Immature natural killer cell (primary cell): ENCODE data around the gene WDHD1. TPM values are rescaled to one million over a fixed set of nuclear protein-coding genes. Genes with fewer than 3 reads are reported as not detected.
"Not testable (repeated sequence)": the region's sequence is repeated elsewhere in the genome, so short reads cannot be mapped to it uniquely, and the experiment has no call there.

Experiments used
- DNase-seq, 3 donors: peaks; one replicate each; pipeline ENCODE4 v3.0.0; 2022; ENCODE audit warnings: mixed read lengths in 1 of 3
- H3K27ac Mint-ChIP-seq, 6 donors: one replicate each; pipeline ENCODE4 v1.8.0; 2020; ENCODE audit warnings: mixed read lengths in 6 of 6, mild to moderate bottlenecking in 5 of 6, inconsistent platforms in 4 of 6, moderate library complexity in 3 of 6
- H3K27me3 Mint-ChIP-seq, 3 donors: one replicate each; pipeline ENCODE4 v1.8.0; 2020 to 2021; ENCODE audit warnings: low read depth in 3 of 3, mild to moderate bottlenecking in 3 of 3, mixed read lengths in 3 of 3, moderate library complexity in 3 of 3, inconsistent platforms in 1 of 3
- H3K36me3 Mint-ChIP-seq, 3 donors: one replicate each; pipeline ENCODE4 v1.8.0; 2020; ENCODE audit warnings: mixed read lengths in 3 of 3, inconsistent platforms in 2 of 3, mild to moderate bottlenecking in 2 of 3
- H3K4me1 Mint-ChIP-seq, 2 donors: one replicate each; pipeline ENCODE4 v1.8.0; 2020; ENCODE audit warnings: inconsistent platforms in 2 of 2, mild to moderate bottlenecking in 2 of 2, mixed read lengths in 2 of 2, moderate library complexity in 1 of 2
- H3K4me3 Mint-ChIP-seq, 5 donors: one replicate each; pipeline ENCODE4 v1.8.0; 2020; ENCODE audit warnings: mild to moderate bottlenecking in 5 of 5, mixed read lengths in 5 of 5, inconsistent platforms in 3 of 5, moderate library complexity in 3 of 5
- H3K9me3 Mint-ChIP-seq, 6 donors: one replicate each; pipeline ENCODE4 v1.8.0; 2020; ENCODE audit warnings: mild to moderate bottlenecking in 6 of 6, mixed read lengths in 6 of 6, inconsistent platforms in 4 of 6, moderate library complexity in 3 of 6
- polyA plus RNA-seq, 3 donors: library from polyadenylated mRNA; unstranded; fragments of 300-500 nt; fragmentation: Illumina TruSeq; gene quantifications; one replicate each; pipeline ENCODE4 v1.2.3, GENCODE V29; 2021

The WDHD1 gene
- polyA plus RNA-seq, 3 donors from 2014 or later = 0.72 to 7.2 (median 6.6) TPM

- peaks cover 0 to 1% (median 0%) of the 10 kb centered on the region in 3 donors for H3K27me3 Mint-ChIP-seq
- peaks cover 0 to 6% of the 10 kb centered on the region in 2 donors for H3K4me1 Mint-ChIP-seq
- H3K27ac Mint-ChIP-seq = no peak overlapping the region
- H3K9me3 Mint-ChIP-seq = peaks cover 0 to 2% (median 0%) of the 10 kb centered on the region in 6 donors
- H3K36me3 Mint-ChIP-seq = peaks cover 0 to 27% (median 3%) of the 10 kb centered on the region in 3 donors
- DNase-seq = peak in 1 of 3 donors; percentile 1
- no peak overlapping the region for H3K4me3 Mint-ChIP-seq
Measured at GRCh38 chr14:54975856-54976255, 51.0 kb downstream of the WDHD1 start.

DNA sequence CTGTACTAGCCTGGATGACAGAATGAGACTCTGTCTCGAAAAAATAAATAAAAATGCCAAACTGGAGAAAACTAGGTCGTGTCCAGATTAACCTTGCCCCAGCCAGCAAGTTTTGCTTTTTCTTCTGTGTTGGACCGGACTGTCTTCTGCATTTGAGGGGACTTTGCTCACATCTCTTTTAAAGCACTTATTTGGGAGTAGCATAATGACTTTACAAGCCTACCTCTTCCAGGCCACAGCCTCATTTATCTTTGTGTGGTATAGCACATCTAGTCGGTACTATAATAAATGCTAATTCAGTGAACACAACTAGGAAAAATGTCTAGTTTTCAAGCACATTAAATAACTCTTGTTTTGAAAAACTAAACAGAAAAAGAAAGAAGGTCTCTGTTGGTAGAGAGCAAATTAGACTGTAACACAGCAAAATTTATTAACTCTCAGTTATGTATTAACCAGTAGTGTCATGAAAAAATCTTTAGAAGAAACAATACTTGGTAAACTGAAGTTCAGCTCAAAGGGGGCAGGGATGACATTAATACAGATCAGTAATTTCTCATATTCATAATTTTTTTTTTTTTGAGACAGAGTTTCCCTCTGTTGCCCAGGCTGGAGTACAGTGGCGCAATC lies 52.0 kb downstream of the WDHD1 start:
- no peak for DNase-seq
- Mint-ChIP-seq H3K27me3 (peaks cover 0 to 1% (median 0%) of the 10 kb centered on the region in 3 donors), H3K36me3 (peaks cover 0 to 24% (median 0%) of the 10 kb centered on the region in 3 donors), H3K9me3 (peaks cover 0 to 2% (median 0%) of the 10 kb centered on the region in 6 donors), H3K27ac (no peak overlapping the region), H3K4me3 (no peak overlapping the region), H3K4me1 (peaks cover 0 to 6% of the 10 kb centered on the region in 2 donors)

- no peak for DNase-seq
- Mint-ChIP-seq H3K27me3 (peaks cover 0 to 3% (median 0%) of the 10 kb centered on the region in 3 donors), H3K9me3 (no peaks in the 10 kb centered on the region), H3K4me1 (no peaks in the 10 kb centered on the region), H3K36me3 (peaks cover 3 to 17% (median 14%) of the 10 kb centered on the region in 3 donors), H3K27ac (no peak overlapping the region), H3K4me3 (no peak overlapping the region)
Measured at GRCh38 chr14:54967496-54967895, 59.4 kb downstream of the WDHD1 start.

- Mint-ChIP-seq H3K27me3 (peaks cover 0 to 1% (median 0%) of the 10 kb centered on the region in 3 donors), H3K9me3 (no peaks in the 10 kb centered on the region), H3K4me3 (no peak overlapping the region), H3K27ac (no peak overlapping the region), H3K4me1 (no peaks in the 10 kb centered on the region), H3K36me3 (peaks cover 0 to 26% (median 3%) of the 10 kb centered on the region in 3 donors)
- DNase-seq = no peak
Measured at GRCh38 chr14:54955143-54955542, 71.8 kb downstream of the WDHD1 start.

GRCh38 chr14:54953609-54954008 lies 73.3 kb downstream of the WDHD1 start:
- H3K4me1 Mint-ChIP-seq, H3K27ac Mint-ChIP-seq, H3K4me3 Mint-ChIP-seq, H3K9me3 Mint-ChIP-seq, H3K27me3 Mint-ChIP-seq, DNase-seq: not testable (repeated sequence)
- peaks cover 0 to 21% (median 11%) of the 10 kb centered on the region in 3 donors for H3K36me3 Mint-ChIP-seq

DNA sequence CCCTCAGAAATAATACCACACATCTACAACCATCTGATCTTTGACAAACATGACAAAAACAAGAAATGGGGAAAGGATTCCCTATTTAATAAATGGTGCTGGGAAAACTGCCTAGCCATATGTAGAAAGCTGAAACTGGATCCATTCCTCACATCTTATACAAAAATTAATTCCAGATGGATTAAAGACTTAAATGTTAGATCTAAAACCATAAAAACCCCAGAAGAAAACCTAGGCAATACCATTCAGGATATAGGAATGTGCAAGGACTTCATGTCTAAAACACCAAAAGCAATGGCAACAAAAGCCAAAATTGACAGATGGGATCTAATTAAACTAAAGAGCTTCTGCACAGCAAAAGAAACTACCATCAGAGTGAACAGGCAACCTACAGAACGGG lies 74.1 kb downstream of the WDHD1 start:
- DNase-seq, H3K9me3 Mint-ChIP-seq, H3K27me3 Mint-ChIP-seq, H3K27ac Mint-ChIP-seq, H3K4me1 Mint-ChIP-seq, H3K4me3 Mint-ChIP-seq: not testable (repeated sequence)
- peaks cover 0 to 16% (median 10%) of the 10 kb centered on the region in 3 donors for H3K36me3 Mint-ChIP-seq

- Mint-ChIP-seq H3K27me3 (peaks cover 0 to 3% (median 0%) of the 10 kb centered on the region in 3 donors), H3K9me3 (no peaks in the 10 kb centered on the region), H3K36me3 (peaks cover 0 to 15% (median 12%) of the 10 kb centered on the region in 3 donors), H3K4me1 (peaks cover 7 to 12% of the 10 kb centered on the region in 2 donors), H3K4me3 (peak overlapping the region in 3 of 5 donors; percentile 17 to 38 (median 24)), H3K27ac (peak overlapping the region in 1 of 6 donors; percentile 39)
- DNase-seq = no peak
Measured at GRCh38 chr14:54947230-54947629, 79.7 kb downstream of the WDHD1 start.

DNA sequence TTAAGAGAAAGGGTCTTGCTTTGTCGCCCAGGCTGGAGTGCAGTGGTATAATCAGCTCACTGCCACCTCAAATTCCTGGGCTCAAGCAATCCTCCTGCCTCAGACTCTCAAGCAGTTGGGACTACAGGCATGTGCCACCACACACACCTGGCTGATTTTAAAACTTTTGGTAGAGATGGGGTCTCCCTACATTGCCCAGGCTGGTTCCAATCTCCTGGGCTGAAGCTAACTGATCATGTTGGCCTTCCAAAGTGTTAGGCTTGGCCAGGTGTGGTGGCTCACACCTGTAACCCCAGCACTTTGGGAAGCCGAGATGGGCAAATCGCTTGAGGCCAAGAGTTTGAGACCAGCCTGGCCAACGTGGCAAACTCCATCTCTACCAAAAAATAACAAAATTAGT lies 80.4 kb downstream of the WDHD1 start:
- Mint-ChIP-seq H3K36me3 (peaks cover 0 to 15% (median 12%) of the 10 kb centered on the region in 3 donors), H3K4me3 (peak overlapping the region in 1 of 5 donors; percentile 17), H3K4me1 (peaks cover 7 to 12% of the 10 kb centered on the region in 2 donors), H3K27me3 (peaks cover 0 to 3% (median 0%) of the 10 kb centered on the region in 3 donors), H3K9me3 (no peaks in the 10 kb centered on the region), H3K27ac (no peak overlapping the region)
- DNase-seq = no peak

DNA sequence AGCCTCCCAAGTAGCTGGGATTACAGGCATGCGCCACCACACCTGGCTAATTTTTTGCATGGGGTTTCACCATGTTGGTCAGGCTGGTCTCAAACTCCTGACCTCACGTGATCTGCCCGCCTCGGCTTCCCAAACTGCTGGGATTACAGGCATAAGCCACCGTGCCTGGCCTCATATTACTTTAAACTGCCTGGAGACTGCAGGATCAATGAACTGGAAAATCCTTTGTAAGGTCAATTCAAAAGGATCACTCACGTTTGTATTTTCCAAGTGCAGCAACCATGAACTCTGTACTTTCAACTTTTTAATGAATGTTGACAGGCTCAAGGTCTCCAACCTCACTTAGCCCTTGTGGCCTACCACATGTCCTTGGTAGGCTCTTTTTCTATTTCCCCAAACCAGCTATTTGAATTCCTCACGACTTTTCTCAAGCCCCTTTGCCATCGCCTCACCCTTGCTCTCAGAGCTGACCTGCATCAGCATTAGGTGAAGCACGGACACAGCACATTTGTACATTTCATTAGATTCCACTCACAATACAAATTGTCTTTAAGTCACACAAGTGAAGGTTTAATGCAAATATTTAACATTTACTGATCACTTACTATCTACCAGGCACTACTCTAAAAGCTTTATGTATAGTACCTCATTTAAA lies 82.0 kb downstream of the WDHD1 start:
- no peak for DNase-seq
- Mint-ChIP-seq H3K27ac (peak overlapping the region in 1 of 6 donors; percentile 31), H3K9me3 (no peaks in the 10 kb centered on the region), H3K4me1 (peaks cover 7 to 12% of the 10 kb centered on the region in 2 donors), H3K4me3 (no peak overlapping the region), H3K27me3 (peaks cover 0 to 3% (median 0%) of the 10 kb centered on the region in 3 donors), H3K36me3 (peaks cover 0 to 22% (median 15%) of the 10 kb centered on the region in 3 donors)

DNA sequence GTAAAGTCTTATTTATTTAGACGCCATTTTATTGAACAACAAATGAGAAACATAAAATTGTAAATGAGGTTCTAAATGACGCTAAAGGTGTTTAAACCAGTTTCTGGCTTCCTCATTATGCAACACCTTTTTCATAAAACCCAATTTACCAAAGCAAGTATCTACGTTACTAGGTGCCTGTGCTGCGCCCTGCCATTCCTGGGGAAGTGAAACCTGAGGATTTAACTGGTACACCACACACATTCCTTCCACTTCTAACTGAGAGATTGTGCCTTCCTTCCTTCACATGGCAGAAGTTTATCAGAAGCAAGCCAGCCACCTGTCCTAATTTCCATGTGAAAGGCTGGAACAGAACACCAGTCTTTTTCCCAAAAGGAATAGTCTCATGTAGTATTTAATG lies 84.0 kb downstream of the WDHD1 start:
- Mint-ChIP-seq H3K27me3 (peaks cover 0 to 3% (median 0%) of the 10 kb centered on the region in 3 donors), H3K27ac (no peak overlapping the region), H3K4me3 (no peak overlapping the region), H3K36me3 (peaks cover 0 to 18% (median 7%) of the 10 kb centered on the region in 3 donors), H3K4me1 (peaks cover 7 to 9% of the 10 kb centered on the region in 2 donors), H3K9me3 (no peaks in the 10 kb centered on the region)
- no peak for DNase-seq

- no peaks in the 10 kb centered on the region for H3K27me3 Mint-ChIP-seq
Measured at GRCh38 chr14:54936816-54937215, 90.1 kb downstream of the WDHD1 start.

GRCh38 chr14:54935958-54936357 lies 90.9 kb downstream of the WDHD1 start:
- DNase-seq = no peak
- H3K9me3 Mint-ChIP-seq = no peaks in the 10 kb centered on the region
- H3K36me3 Mint-ChIP-seq = peaks cover 0 to 6% (median 0%) of the 10 kb centered on the region in 3 donors
- no peak overlapping the region for H3K27ac Mint-ChIP-seq
- H3K27me3 Mint-ChIP-seq = no peaks in the 10 kb centered on the region
- no peak overlapping the region for H3K4me3 Mint-ChIP-seq
- H3K4me1 Mint-ChIP-seq = no peaks in the 10 kb centered on the region

More at GRCh38 chr14:54936816-54937215, 90.1 kb downstream of the WDHD1 start:
- peaks cover 0 to 6% (median 3%) of the 10 kb centered on the region in 3 donors for H3K36me3 Mint-ChIP-seq
- H3K27ac Mint-ChIP-seq = no peak overlapping the region
- H3K9me3 Mint-ChIP-seq = no peaks in the 10 kb centered on the region
- no peaks in the 10 kb centered on the region for H3K4me1 Mint-ChIP-seq
- no peak for DNase-seq
- no peak overlapping the region for H3K4me3 Mint-ChIP-seq

GRCh38 chr14:54935100-54935499 lies 91.8 kb downstream of the WDHD1 start:
- H3K36me3 Mint-ChIP-seq = no peaks in the 10 kb centered on the region
- no peak for DNase-seq
- no peaks in the 10 kb centered on the region for H3K27me3 Mint-ChIP-seq
- H3K4me1 Mint-ChIP-seq = no peaks in the 10 kb centered on the region
- H3K4me3 Mint-ChIP-seq = no peak overlapping the region
- H3K27ac Mint-ChIP-seq = no peak overlapping the region
- H3K9me3 Mint-ChIP-seq = no peaks in the 10 kb centered on the region

- no peak overlapping the region for H3K4me3 Mint-ChIP-seq
- H3K9me3 Mint-ChIP-seq = no peaks in the 10 kb centered on the region
Measured at GRCh38 chr14:54933006-54933405, 93.9 kb downstream of the WDHD1 start.

More at GRCh38 chr14:54933006-54933405, 93.9 kb downstream of the WDHD1 start:
- no peaks in the 10 kb centered on the region for H3K36me3 Mint-ChIP-seq
- no peak overlapping the region for H3K27ac Mint-ChIP-seq
- no peaks in the 10 kb centered on the region for H3K4me1 Mint-ChIP-seq
- peaks cover 0 to 1% (median 0%) of the 10 kb centered on the region in 3 donors for H3K27me3 Mint-ChIP-seq
- DNase-seq = no peak
